T-helper 2 cell (primary cell): ENCODE results near the gene GIMAP6.

ENCODE experiments used
- DNase-seq, 5 experiments: peaks; one replicate each; pipeline versions ENCODE4 v3.0.0 to v3.0.0-alpha.2; 2012 to 2022

GIMAP6 gene

DNA sequence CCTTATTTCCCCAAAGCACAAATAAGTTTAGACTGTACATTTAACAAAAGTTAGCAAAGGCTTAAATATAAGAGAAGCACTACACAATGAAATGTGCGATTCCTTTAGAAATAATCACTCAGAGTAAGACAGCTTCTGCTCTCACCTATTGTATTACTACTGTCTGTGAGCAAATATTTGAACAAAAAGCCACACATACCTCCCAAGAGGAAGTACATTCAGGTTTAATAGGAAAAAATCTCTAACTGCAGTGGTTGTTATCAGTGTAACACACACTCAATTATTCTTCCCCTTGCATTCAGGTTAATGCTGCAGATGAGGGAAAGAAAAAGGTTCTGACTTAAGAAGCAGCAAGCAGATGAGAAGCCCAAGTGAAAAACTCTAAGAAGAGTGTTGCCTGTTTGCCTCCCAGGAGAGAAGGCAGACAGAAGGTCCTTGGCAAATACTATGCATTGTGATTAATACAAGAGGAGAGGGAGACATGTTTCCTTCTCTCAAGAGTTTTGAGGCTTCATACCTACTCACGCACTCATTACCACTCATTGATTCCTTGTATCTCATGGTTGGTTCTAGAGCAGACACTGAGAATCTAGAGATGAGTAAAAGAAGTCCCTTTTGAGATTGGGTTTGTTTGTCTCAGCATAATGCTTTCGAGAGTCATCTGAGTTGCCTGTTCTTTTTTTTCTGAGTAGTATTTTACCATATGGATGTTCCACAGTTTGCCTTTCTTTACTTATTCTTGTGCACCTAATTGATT lies 51.4 kb downstream of the GIMAP6 start:
- DNase-seq, result no peak

DNA sequence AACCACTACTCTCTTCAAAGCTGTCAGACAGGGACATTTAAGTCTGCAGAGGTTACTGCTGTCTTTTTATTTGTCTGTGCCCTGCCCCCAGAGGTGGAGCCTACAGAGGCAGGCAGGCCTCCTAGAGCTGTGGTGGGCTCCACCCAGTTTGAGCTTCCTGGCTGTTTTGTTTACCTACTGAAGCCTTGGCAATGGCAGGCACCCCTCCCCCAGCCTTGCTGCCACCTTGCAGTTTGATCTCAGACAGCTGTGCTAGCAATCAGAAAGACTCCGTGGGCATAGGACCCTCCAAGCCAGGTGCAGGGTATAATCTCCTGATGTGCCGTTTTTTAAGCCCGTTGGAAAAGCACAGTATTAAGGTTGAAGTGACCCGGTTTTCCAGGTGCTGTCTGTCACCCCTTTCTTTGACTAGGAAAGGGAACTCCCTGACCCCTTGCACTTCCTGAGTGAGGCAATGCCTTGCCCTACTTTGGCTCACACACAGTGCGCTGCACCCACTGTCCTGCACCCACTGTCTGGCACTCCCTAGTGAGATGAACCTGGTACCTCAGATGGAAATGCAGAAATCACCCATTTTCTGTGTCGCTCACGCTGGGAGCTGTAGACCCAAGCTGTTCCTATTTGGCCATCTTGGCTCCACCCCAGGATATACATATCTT lies 52.1 kb downstream of the GIMAP6 start:
- DNase-seq, result peak in 2 of 5 experiments; percentile 51 to 76
